Liver (tissue), 9 donors: ENCODE measurements around the gene SURF6. TPM values are rescaled to one million over a fixed set of nuclear protein-coding genes. Genes with fewer than 3 reads are reported as not detected.

Experiments
- DNase-seq: peaks from one replicate; pipeline ENCODE4 v3.0.0-alpha.2; 2017; ENCODE audit warnings: low spot score
- H3K27ac ChIP-seq, 2 donors: one replicate each; pipeline ENCODE4 v1.7.0; 2013; ENCODE audit warnings: inconsistent platforms in 2 of 2, low read length in 2 of 2, control low read depth in 1 of 2, low read depth in 1 of 2, mild to moderate bottlenecking in 1 of 2
- H3K27me3 ChIP-seq, 4 donors: one replicate each; pipeline versions ENCODE4 v1.6.1 to v1.7.0; 2013; ENCODE audit warnings: low read length in 3 of 4, inconsistent platforms in 1 of 4, mild to moderate bottlenecking in 1 of 4, moderate library complexity in 1 of 4; ENCODE audit not compliant: control insufficient read depth in 4 of 4, insufficient read depth in 4 of 4
- H3K36me3 ChIP-seq, 4 donors: one replicate each; pipeline versions ENCODE4 v1.6.1 to v1.7.0; 2013; ENCODE audit warnings: low read length in 3 of 4, mild to moderate bottlenecking in 3 of 4, low read depth in 1 of 4, moderate library complexity in 1 of 4; ENCODE audit not compliant: control insufficient read depth in 4 of 4, insufficient read depth in 3 of 4
- H3K4me1 ChIP-seq, 4 donors: one replicate each; pipeline versions ENCODE4 v1.6.1 to v1.7.0; 2013; ENCODE audit warnings: low read length in 3 of 4, mild to moderate bottlenecking in 3 of 4, moderate library complexity in 1 of 4; ENCODE audit not compliant: control insufficient read depth in 4 of 4, insufficient read depth in 4 of 4
- H3K4me3 ChIP-seq, 3 donors: one replicate each; pipeline versions ENCODE4 v1.6.1 to v1.7.0; 2013; ENCODE audit warnings: low read length in 3 of 3, control low read depth in 1 of 3, low read depth in 1 of 3, mild to moderate bottlenecking in 1 of 3
- H3K9ac ChIP-seq, 2 donors: one replicate each; pipeline ENCODE4 v1.7.0; 2013; ENCODE audit warnings: low read length in 2 of 2, mild to moderate bottlenecking in 2 of 2, moderate library complexity in 2 of 2, control low read depth in 1 of 2, low read depth in 1 of 2
- H3K9me3 ChIP-seq, 4 donors: one replicate each; pipeline versions ENCODE4 v1.6.1 to v1.7.0; 2013; ENCODE audit warnings: low read length in 3 of 4; ENCODE audit not compliant: control insufficient read depth in 4 of 4
- ATF3 ChIP-seq: IDR thresholded peaks from 2 replicates; pipeline ENCODE4 v1.6.1; 2016; ENCODE audit warnings: antibody characterized with exemption
- CTCF ChIP-seq: fragments of 150-350 bp; IDR thresholded peaks from 2 replicates; pipeline ENCODE4 v1.5.1; 2017; ENCODE audit warnings: improper control_type of control experiment, low read depth, low read length; ENCODE audit not compliant: missing input control
- EGR1 ChIP-seq, 2 donors: IDR thresholded peaks; 2 replicates each; pipeline ENCODE4 v1.6.1; 2016 to 2018; ENCODE audit warnings: antibody characterized with exemption in 2 of 2, low read depth in 2 of 2
- FOXA1 ChIP-seq: IDR thresholded peaks from 2 replicates; pipeline ENCODE4 v1.6.1; 2016; ENCODE audit warnings: antibody characterized with exemption
- FOXA2 ChIP-seq: IDR thresholded peaks from 2 replicates; pipeline ENCODE4 v1.6.1; 2016; ENCODE audit warnings: antibody characterized with exemption
- GABPA ChIP-seq, 2 donors: IDR thresholded peaks in 1 of 2; conservative IDR thresholded peaks in 1 of 2; 2 replicates each; pipeline ENCODE4 v1.6.1; 2016; ENCODE audit warnings: antibody characterized with exemption in 2 of 2, mild to moderate bottlenecking in 1 of 2, moderate library complexity in 1 of 2
- HNF4A ChIP-seq, 2 donors: conservative IDR thresholded peaks; 2 replicates each; pipeline ENCODE4 v1.6.1; 2016; ENCODE audit warnings: antibody characterized with exemption in 2 of 2, mild to moderate bottlenecking in 2 of 2
- HNF4G ChIP-seq: IDR thresholded peaks from 2 replicates; pipeline ENCODE4 v1.6.1; 2016; ENCODE audit warnings: antibody characterized with exemption
- JUND ChIP-seq, 2 donors: IDR thresholded peaks; 2 replicates each; pipeline ENCODE4 v1.6.1; 2016; ENCODE audit warnings: antibody characterized with exemption in 2 of 2
- MAX ChIP-seq: IDR thresholded peaks from 2 replicates; pipeline ENCODE4 v1.6.1; 2016; ENCODE audit warnings: antibody characterized with exemption
- NR2F2 ChIP-seq: IDR thresholded peaks from 2 replicates; pipeline ENCODE4 v1.6.1; 2016; ENCODE audit warnings: antibody characterized with exemption
- RAD21 ChIP-seq, 2 donors: IDR thresholded peaks; 2 replicates each; pipeline ENCODE4 v1.6.1; 2016; ENCODE audit warnings: antibody characterized with exemption in 2 of 2, mild to moderate bottlenecking in 2 of 2
- REST ChIP-seq: IDR thresholded peaks from 2 replicates; pipeline ENCODE4 v1.6.1; 2016; ENCODE audit warnings: antibody characterized with exemption, mild to moderate bottlenecking
- RXRA ChIP-seq, 2 donors: IDR thresholded peaks; 2 replicates each; pipeline ENCODE4 v1.6.1; 2017 to 2018; ENCODE audit warnings: antibody characterized with exemption in 2 of 2, mild to moderate bottlenecking in 1 of 2
- SP1 ChIP-seq: IDR thresholded peaks from 2 replicates; pipeline ENCODE4 v1.6.1; 2018; ENCODE audit warnings: antibody characterized with exemption, mild to moderate bottlenecking
- TAF1 ChIP-seq: conservative IDR thresholded peaks from 2 replicates; pipeline ENCODE4 v1.6.1; 2016; ENCODE audit warnings: antibody characterized with exemption, mild to moderate bottlenecking
- YY1 ChIP-seq: IDR thresholded peaks from 2 replicates; pipeline ENCODE4 v1.6.1; 2016; ENCODE audit warnings: antibody characterized with exemption, mild to moderate bottlenecking
- ZBTB33 ChIP-seq: IDR thresholded peaks from 2 replicates; pipeline ENCODE4 v1.6.1; 2016; ENCODE audit warnings: antibody characterized with exemption
- WGBS: extraction: QIAGEN DNeasy Blood & Tissue Kit; methylation state at CpG from one replicate; pipeline ENCODE4 v1.1.7; 2013; 5-methylcytosine and 5-hydroxymethylcytosine counted together
- polyA plus RNA-seq, 2 donors: library from polyadenylated mRNA; stranded (reverse) in 1 of 2; unstranded in 1 of 2; fragments of 200-250 nt in 1 of 2; fragments of >200 nt in 1 of 2; fragmentation: Nextera tagmentation in 1 of 2; extraction: Ambion mirVana in 1 of 2; gene quantifications; one replicate each; pipeline versions ENCODE4 v1.2.1 to v1.2.3, GENCODE V29; 2013 to 2015
- total RNA-seq, 2 donors: library from RNA; depleted of rRNA; stranded (reverse); fragments of >200 nt; gene quantifications; one replicate each; pipeline ENCODE4 v1.2.3, GENCODE V29; 2014
- donor health status: healthy.
- donor health status: healthy.
- donor health status: healthy.
- donor health status: healthy.
- donor health status: healthy.

SURF6 gene
- total and polyA plus RNA-seq, 4 donors = 4.1 to 12.9 (median 7.2) TPM

GRCh38 chr9:133351526-133351907 lies 15.5 kb upstream of the SURF6 start:
- no peak for DNase-seq
- TF ChIP-seq YY1 (no peak), JUND (IDR thresholded peaks at IDR 0.05) (no peak), FOXA2 (no peak), MAX (no peak), REST (no peak), ZBTB33 (no peak), GABPA (IDR thresholded peaks at IDR 0.05 in 1 of 2, conservative IDR thresholded peaks at IDR 0.05 in 1 of 2) (no peak), EGR1 (IDR thresholded peaks at IDR 0.05; ENCODE audit: low read depth in 2 of 2) (no peak), HNF4A (conservative IDR thresholded peaks at IDR 0.05) (no peak), TAF1 (no peak), SP1 (no peak), RAD21 (IDR thresholded peaks at IDR 0.05) (no peak), RXRA (IDR thresholded peaks at IDR 0.05) (no peak), ATF3 (no peak), CTCF (no peak), FOXA1 (no peak), NR2F2 (no peak), HNF4G (no peak)
- no peak overlapping the region for H3K27ac ChIP-seq
- peaks cover 6 to 41% (median 24%) of the 10 kb centered on the region in 4 donors for H3K36me3 ChIP-seq
- H3K4me3 ChIP-seq = no peak overlapping the region
- H3K9ac ChIP-seq = no peak overlapping the region
- H3K4me1 ChIP-seq = peaks cover 10 to 38% (median 26%) of the 10 kb centered on the region in 4 donors
- no peaks in the 10 kb centered on the region for H3K9me3 ChIP-seq
- H3K27me3 ChIP-seq = no peaks in the 10 kb centered on the region
- 98% methylated on average over 3 of the region's 3 CpGs for WGBS
